Panc1 (cell line): ENCODE measurements around the gene VPS41. TPM values are rescaled to one million over a fixed set of nuclear protein-coding genes. Genes with fewer than 3 reads are reported as not detected.

ENCODE experiments used
- ATAC-seq: fragments of 200-7000 bp; cut with Tn5 transposase; 2 replicates; pipeline ENCODE4 v1.9.1; 2020; ENCODE audit warnings: mild to moderate bottlenecking, moderate library complexity
- BruUV-seq: library from RNA; stranded (reverse); fragments of 400-500 nt; replicated peaks from 2 replicates; lab custom pipeline; 2021; lab: Mats Ljungman, UMichigan
- CTCF ChIA-PET: fragments of 300-600 bp; sonication (Branson Sonifier 250); formaldehyde crosslinking; loops from one replicate; lab custom pipeline; 2022; ENCODE audit warnings: antibody characterized with exemption; lab: Charles Lee
- POLR2A ChIA-PET: fragments of 300-600 bp; sonication (Branson Sonifier 250); formaldehyde crosslinking; loops from one replicate; lab custom pipeline; 2022; ENCODE audit warnings: antibody characterized with exemption; lab: Charles Lee
- DNase-seq: peaks from one replicate; pipeline ENCODE4 v3.0.0-alpha.2; 2010; ENCODE audit warnings: low read depth, low spot score
- H3K27ac ChIP-seq: 2 replicates; pipeline ENCODE4 v1.5.1; 2011; ENCODE audit warnings: mild to moderate bottlenecking, low read length, inconsistent platforms
- H3K27me3 ChIP-seq: fragments of 200-500 bp; sonication (Bioruptor generic); 2 replicates; pipeline ENCODE4 v1.6.0; 2014; ENCODE audit warnings: low read length, inconsistent platforms; ENCODE audit not compliant: control insufficient read depth, insufficient read depth
- H3K36me3 ChIP-seq: fragments of 200-500 bp; sonication (Bioruptor generic); 2 replicates; pipeline ENCODE4 v1.5.1; 2014; ENCODE audit warnings: inconsistent platforms, mild to moderate bottlenecking, low read length, moderate library complexity; ENCODE audit not compliant: control insufficient read depth, insufficient read depth
- H3K4me1 ChIP-seq: 2 replicates; pipeline ENCODE4 v1.5.1; 2011; ENCODE audit warnings: inconsistent platforms, mild to moderate bottlenecking, low read length, moderate library complexity; ENCODE audit not compliant: control insufficient read depth, insufficient read depth
- H3K4me3 ChIP-seq, 2 experiments: 2 replicates each; pipeline ENCODE4 v1.5.1; 2011 to 2012; ENCODE audit warnings: low read depth in 2 of 2, low read length in 2 of 2, mild to moderate bottlenecking in 2 of 2, inconsistent platforms in 1 of 2, moderate library complexity in 1 of 2
- H3K9me3 ChIP-seq: fragments of 200-500 bp; sonication (Bioruptor generic); 2 replicates; pipeline ENCODE4 v1.5.1; 2014; ENCODE audit warnings: low read depth, mild to moderate bottlenecking, inconsistent platforms, low read length, moderate library complexity; ENCODE audit not compliant: control insufficient read depth, insufficient read depth
- CTCF ChIP-seq: fragments of 450-650 bp; IDR thresholded peaks from 2 replicates; pipeline ENCODE4 v1.5.1; 2017; ENCODE audit warnings: mild to moderate bottlenecking
- POLR2AphosphoS5 ChIP-seq: IDR thresholded peaks from 2 replicates; pipeline ENCODE4 v1.6.1; 2012; ENCODE audit warnings: mild to moderate bottlenecking, low read depth, low read length, moderate library complexity
- REST ChIP-seq, 2 experiments: IDR thresholded peaks; 2 replicates each; pipeline ENCODE4 v1.6.1; 2011 to 2012; ENCODE audit warnings: low read depth in 2 of 2, control low read depth in 1 of 2, low read length in 1 of 2, mild to moderate bottlenecking in 1 of 2, moderate library complexity in 1 of 2; ENCODE audit not compliant: insufficient read depth in 1 of 2
- SIN3A ChIP-seq: IDR thresholded peaks from 2 replicates; pipeline ENCODE4 v1.6.1; 2012; ENCODE audit warnings: low read depth, mild to moderate bottlenecking, low read length, moderate library complexity, borderline replicate concordance; ENCODE audit not compliant: insufficient read depth
- TCF7L2 ChIP-seq: IDR thresholded peaks from 2 replicates; pipeline ENCODE4 v1.6.1; 2011; ENCODE audit warnings: mild to moderate bottlenecking, low read depth, low read length, inconsistent platforms
- in situ Hi-C: cut with HindIII; loops from 2 replicates; pipeline ENCODE4 v1.10.0; 2016; ENCODE audit warnings: low sequenced_read_pairs, low pct_unique_long_range_greater_than_20kb
- intact Hi-C: fragments of 100-400 bp; cut with micrococcal nuclease; formaldehyde crosslinking; loops from one replicate; pipeline ENCODE4 v1.10.0; 2022; ENCODE audit not compliant: unreplicated experiment
- total RNA-seq: library from RNA; stranded (reverse); gene quantifications from one replicate; pipeline ENCODE4 v1.2.1, GENCODE V29; 2021; ENCODE audit not compliant: unreplicated experiment

Gene VPS41
- total RNA-seq, 1 experiment from 2014 or later: 127 TPM

- Histone ChIP-seq H3K36me3 (no peaks in the 10 kb centered on the region), H3K4me3 (no peak overlapping the region), H3K9me3 (no peaks in the 10 kb centered on the region), H3K27ac (no peak overlapping the region), H3K4me1 (no peaks in the 10 kb centered on the region), H3K27me3 (0 out of 2 replicates have a peak, but pooled peaks cover 4% of the 10 kb centered on the region)
- ATAC-seq (no peak), DNase-seq (no peak)
- ChIA-PET POLR2A (no interaction called here), CTCF (no interaction called here)
- BruUV-seq: no TSS peak
- in situ Hi-C loops (no loop called here), intact Hi-C loops (no loop called here)
- TF ChIP-seq POLR2AphosphoS5 (no peak), REST (IDR thresholded peaks at IDR 0.05; ENCODE audit: insufficient read depth in 1 of 2, low read depth in 2 of 2, low read length in 1 of 2) (no peak), SIN3A (no peak), TCF7L2 (no peak), CTCF (no peak)
Measured at GRCh38 chr7:38703093-38703492, 205.9 kb downstream of the VPS41 start.

- no peak for DNase-seq
- no peak overlapping the region for H3K4me3 ChIP-seq
- H3K9me3 ChIP-seq: no peaks in the 10 kb centered on the region
- intact Hi-C loops (no loop called here), in situ Hi-C loops (no loop called here)
- no peaks in the 10 kb centered on the region for H3K4me1 ChIP-seq
- ChIA-PET CTCF (no interaction called here), POLR2A (no interaction called here)
- TF ChIP-seq TCF7L2 (no peak), CTCF (no peak), POLR2AphosphoS5 (no peak), REST (IDR thresholded peaks at IDR 0.05; ENCODE audit: insufficient read depth in 1 of 2, low read depth in 2 of 2, low read length in 1 of 2) (no peak), SIN3A (no peak)
- H3K36me3 ChIP-seq: no peaks in the 10 kb centered on the region
- BruUV-seq: no TSS peak
- H3K27me3 ChIP-seq: 0 out of 2 replicates have a peak, but pooled peaks cover 2% of the 10 kb centered on the region
- no peak overlapping the region for H3K27ac ChIP-seq
- no peak for ATAC-seq
Measured at GRCh38 chr7:38702002-38702535, 206.9 kb downstream of the VPS41 start.
